Trophoblast cell (in vitro differentiated cells and primary cell): ENCODE measurements around the gene ZC3H6. TPM values are rescaled to one million over a fixed set of nuclear protein-coding genes. Genes with fewer than 3 reads are reported as not detected.

Experiments used
- DNase-seq, 2 donors: peaks; one replicate each; pipeline ENCODE4 v3.0.0-alpha.2; 2016
- H2AFZ ChIP-seq: 2 replicates; pipeline ENCODE4 v1.6.1; 2013; ENCODE audit warnings: low read length, moderate library complexity, mild to moderate bottlenecking; ENCODE audit not compliant: insufficient read depth, poor library complexity
- H2AK5ac ChIP-seq: 2 replicates; pipeline ENCODE4 v1.6.1; 2013; ENCODE audit warnings: mild to moderate bottlenecking, low read length
- H2BK120ac ChIP-seq: 2 replicates; pipeline ENCODE4 v1.6.1; 2013; ENCODE audit warnings: low read length, mild to moderate bottlenecking, moderate library complexity; ENCODE audit not compliant: insufficient read depth, poor library complexity
- H2BK12ac ChIP-seq: 2 replicates; pipeline ENCODE4 v1.6.1; 2013; ENCODE audit warnings: mild to moderate bottlenecking, low read length, moderate library complexity
- H2BK5ac ChIP-seq: 2 replicates; pipeline ENCODE4 v1.6.1; 2013; ENCODE audit warnings: low read length, low read depth, moderate library complexity, mild to moderate bottlenecking; ENCODE audit not compliant: poor library complexity
- H3K14ac ChIP-seq: 2 replicates; pipeline ENCODE4 v1.6.1; 2013; ENCODE audit warnings: mild to moderate bottlenecking, low read length
- H3K18ac ChIP-seq: 2 replicates; pipeline ENCODE4 v1.6.1; 2013; ENCODE audit warnings: mild to moderate bottlenecking, low read length
- H3K23ac ChIP-seq: 2 replicates; pipeline ENCODE4 v1.6.1; 2013; ENCODE audit warnings: low read length
- H3K27ac ChIP-seq: 2 replicates; pipeline ENCODE4 v1.5.1; 2013; ENCODE audit warnings: low read depth, mild to moderate bottlenecking, inconsistent platforms, low read length, moderate library complexity
- H3K27me3 ChIP-seq: 2 replicates; pipeline ENCODE4 v1.6.1; 2013; ENCODE audit warnings: inconsistent platforms, mild to moderate bottlenecking, low read length, moderate library complexity; ENCODE audit not compliant: insufficient read depth
- H3K36me3 ChIP-seq, 2 experiments: 1 replicate in 1 of 2; 2 replicates in 1 of 2; pipeline ENCODE4 v1.6.1; 2013; ENCODE audit warnings: low read length in 2 of 2, mild to moderate bottlenecking in 2 of 2, moderate library complexity in 1 of 2; ENCODE audit not compliant: insufficient read depth in 2 of 2, control insufficient read depth in 1 of 2
- H3K4ac ChIP-seq: 2 replicates; pipeline ENCODE4 v1.6.1; 2013; ENCODE audit warnings: low read depth, mild to moderate bottlenecking, low read length, moderate library complexity
- H3K4me1 ChIP-seq, 2 experiments: 1 replicate in 1 of 2; 2 replicates in 1 of 2; pipeline ENCODE4 v1.6.1; 2013; ENCODE audit warnings: low read length in 2 of 2, mild to moderate bottlenecking in 2 of 2, moderate library complexity in 1 of 2; ENCODE audit not compliant: insufficient read depth in 2 of 2, control insufficient read depth in 1 of 2
- H3K4me2 ChIP-seq: 2 replicates; pipeline ENCODE4 v1.6.1; 2013; ENCODE audit warnings: inconsistent platforms, mild to moderate bottlenecking, low read length, moderate library complexity
- H3K4me3 ChIP-seq: 2 replicates; pipeline ENCODE4 v1.5.1; 2013; ENCODE audit warnings: mild to moderate bottlenecking, low read depth, low read length, inconsistent platforms
- H3K79me1 ChIP-seq: one replicate; pipeline ENCODE4 v1.6.1; 2013; ENCODE audit warnings: low read length
- H3K79me2 ChIP-seq: 2 replicates; pipeline ENCODE4 v1.6.1; 2013; ENCODE audit warnings: low read length, mild to moderate bottlenecking; ENCODE audit not compliant: control insufficient read depth, insufficient read depth, poor library complexity
- H3K9ac ChIP-seq: 2 replicates; pipeline ENCODE4 v1.6.1; 2013; ENCODE audit warnings: mild to moderate bottlenecking, low read length
- H3K9me3 ChIP-seq: 2 replicates; pipeline ENCODE4 v1.6.1; 2013; ENCODE audit warnings: low read depth, mild to moderate bottlenecking, control low read depth, inconsistent platforms, low read length; ENCODE audit not compliant: insufficient read depth
- H4K12ac ChIP-seq: 2 replicates; pipeline ENCODE4 v1.6.1; 2013; ENCODE audit warnings: low read depth, mild to moderate bottlenecking, low read length, moderate library complexity
- H4K8ac ChIP-seq: 2 replicates; pipeline ENCODE4 v1.6.1; 2013; ENCODE audit warnings: low read depth, mild to moderate bottlenecking, low read length, moderate library complexity
- H4K91ac ChIP-seq: one replicate; pipeline ENCODE4 v1.6.1; 2013; ENCODE audit warnings: low read depth, mild to moderate bottlenecking, low read length, moderate library complexity
- WGBS: extraction: QIAGEN DNeasy Blood & Tissue Kit; methylation state at CpG from one replicate; pipeline ENCODE4 v1.1.7; 2013; ENCODE audit warnings: missing lambda C conversion rate; ENCODE audit not compliant: insufficient read length, insufficient coverage; ENCODE audit errors: extremely low coverage; 5-methylcytosine and 5-hydroxymethylcytosine counted together
- polyA plus RNA-seq: library from polyadenylated mRNA; stranded (reverse); fragments of 200-250 nt; gene quantifications from 2 replicates; pipeline ENCODE4 v1.2.3, GENCODE V29; 2013

Gene ZC3H6, protein sequence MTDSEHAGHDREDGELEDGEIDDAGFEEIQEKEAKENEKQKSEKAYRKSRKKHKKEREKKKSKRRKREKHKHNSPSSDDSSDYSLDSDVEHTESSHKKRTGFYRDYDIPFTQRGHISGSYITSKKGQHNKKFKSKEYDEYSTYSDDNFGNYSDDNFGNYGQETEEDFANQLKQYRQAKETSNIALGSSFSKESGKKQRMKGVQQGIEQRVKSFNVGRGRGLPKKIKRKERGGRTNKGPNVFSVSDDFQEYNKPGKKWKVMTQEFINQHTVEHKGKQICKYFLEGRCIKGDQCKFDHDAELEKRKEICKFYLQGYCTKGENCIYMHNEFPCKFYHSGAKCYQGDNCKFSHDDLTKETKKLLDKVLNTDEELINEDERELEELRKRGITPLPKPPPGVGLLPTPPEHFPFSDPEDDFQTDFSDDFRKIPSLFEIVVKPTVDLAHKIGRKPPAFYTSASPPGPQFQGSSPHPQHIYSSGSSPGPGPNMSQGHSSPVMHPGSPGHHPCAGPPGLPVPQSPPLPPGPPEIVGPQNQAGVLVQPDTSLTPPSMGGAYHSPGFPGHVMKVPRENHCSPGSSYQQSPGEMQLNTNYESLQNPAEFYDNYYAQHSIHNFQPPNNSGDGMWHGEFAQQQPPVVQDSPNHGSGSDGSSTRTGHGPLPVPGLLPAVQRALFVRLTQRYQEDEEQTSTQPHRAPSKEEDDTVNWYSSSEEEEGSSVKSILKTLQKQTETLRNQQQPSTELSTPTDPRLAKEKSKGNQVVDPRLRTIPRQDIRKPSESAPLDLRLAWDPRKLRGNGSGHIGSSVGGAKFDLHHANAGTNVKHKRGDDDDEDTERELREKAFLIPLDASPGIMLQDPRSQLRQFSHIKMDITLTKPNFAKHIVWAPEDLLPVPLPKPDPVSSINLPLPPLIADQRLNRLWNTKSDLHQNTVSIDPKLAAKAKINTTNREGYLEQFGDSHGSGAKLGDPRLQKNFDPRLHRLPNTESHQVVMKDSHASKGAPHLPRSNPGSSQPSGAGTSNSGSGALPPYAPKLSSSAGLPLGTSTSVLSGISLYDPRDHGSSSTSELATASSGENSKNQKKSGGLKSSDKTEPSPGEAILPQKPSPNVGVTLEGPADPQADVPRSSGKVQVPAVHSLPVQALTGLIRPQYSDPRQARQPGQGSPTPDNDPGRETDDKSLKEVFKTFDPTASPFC
- polyA plus RNA-seq, result 4.4 and 5.2 TPM in 2 replicates

GRCh38 chr2:112275311-112275886, at the start of gene ZC3H6:
ZC3H6 (plus strand) TSS chr2:112275597; CDS start chr2:112275995, 398 bp downstream.
- WGBS, result no CpG with 5 or more reads among the region's 60 CpGs
- peak within 1 kb of the TSS; percentile 99 for H4K12ac ChIP-seq
- H3K79me1 ChIP-seq, result peaks cover 8% of the 10 kb centered on the region
- H3K18ac ChIP-seq, result peak within 1 kb of the TSS; percentile 99
- H4K91ac ChIP-seq, result peak within 1 kb of the TSS; percentile 100
- H3K79me2 ChIP-seq, result peaks cover 4% of the 10 kb centered on the region
- no peak within 1 kb of the TSS for H3K23ac ChIP-seq
- H2BK12ac ChIP-seq, result no peak within 1 kb of the TSS
- peak within 1 kb of the TSS; percentile 100 for H3K14ac ChIP-seq
- no peaks in the 10 kb centered on the region for H3K9me3 ChIP-seq
- DNase-seq, result peak; percentile 97 to 100
- no peaks in the 10 kb centered on the region for H3K36me3 ChIP-seq
- H2AK5ac ChIP-seq, result peak within 1 kb of the TSS; percentile 85
- peak within 1 kb of the TSS; percentile 98 for H3K4ac ChIP-seq
- peak within 1 kb of the TSS; percentile 100 for H3K27ac ChIP-seq
- H3K9ac ChIP-seq, result peak within 1 kb of the TSS; percentile 100
- H3K27me3 ChIP-seq, result no peaks in the 10 kb centered on the region
- peak within 1 kb of the TSS; percentile 94 for H3K4me3 ChIP-seq
- H4K8ac ChIP-seq, result peak within 1 kb of the TSS; percentile 100
- H3K4me1 ChIP-seq, result no peaks in the 10 kb centered on the region
- H3K4me2 ChIP-seq, result peak within 1 kb of the TSS; percentile 89
- peak within 1 kb of the TSS; percentile 99 for H2BK5ac ChIP-seq
- H2AFZ ChIP-seq, result peak within 1 kb of the TSS; percentile 99
- peak within 1 kb of the TSS; percentile 99 for H2BK120ac ChIP-seq

DNA sequence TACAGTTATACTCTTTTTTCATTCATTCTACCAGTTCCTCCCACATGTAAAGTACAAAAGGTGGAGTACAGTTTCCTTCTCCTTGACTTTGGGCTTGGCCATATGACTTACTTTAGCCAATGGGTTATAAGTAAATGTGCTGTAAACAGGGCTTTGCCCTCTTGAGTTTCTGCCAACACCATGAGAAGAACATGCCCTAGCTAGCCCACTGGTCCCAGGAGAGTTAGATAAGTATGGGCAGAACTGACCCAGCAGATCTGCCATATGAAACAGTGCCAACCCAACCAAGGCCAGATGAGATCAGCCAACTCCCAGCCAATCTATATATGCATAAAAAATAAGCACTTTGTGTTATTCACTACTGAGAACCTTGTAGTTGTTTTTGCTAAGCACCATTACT, 46.0 kb upstream of the ZC3H6 start:
- no peaks in the 10 kb centered on the region for H3K27me3 ChIP-seq
- no peak for DNase-seq
- no peak overlapping the region for H3K18ac ChIP-seq
- no peak overlapping the region for H3K23ac ChIP-seq
- H3K4me3 ChIP-seq, result no peak overlapping the region
- no peaks in the 10 kb centered on the region for H3K4me1 ChIP-seq
- no peak overlapping the region for H4K12ac ChIP-seq
- H2BK120ac ChIP-seq, result no peak overlapping the region
- H2AK5ac ChIP-seq, result no peak overlapping the region
- H4K91ac ChIP-seq, result no peak overlapping the region
- H3K79me2 ChIP-seq, result no peaks in the 10 kb centered on the region
- H4K8ac ChIP-seq, result no peak overlapping the region
- H3K4me2 ChIP-seq, result no peak overlapping the region
- no peaks in the 10 kb centered on the region for H3K79me1 ChIP-seq
- no peak overlapping the region for H2BK12ac ChIP-seq
- H3K9me3 ChIP-seq, result no peaks in the 10 kb centered on the region
- H3K4ac ChIP-seq, result no peak overlapping the region
- no peak overlapping the region for H3K9ac ChIP-seq
- no peak overlapping the region for H3K27ac ChIP-seq
- no peak overlapping the region for H2BK5ac ChIP-seq
- H3K36me3 ChIP-seq, result no peaks in the 10 kb centered on the region
- H2AFZ ChIP-seq, result no peak overlapping the region
- no peak overlapping the region for H3K14ac ChIP-seq

GRCh38 chr2:112230371-112230770, 45.0 kb upstream of the ZC3H6 start:
- H2BK5ac ChIP-seq, result no peak overlapping the region
- no peaks in the 10 kb centered on the region for H3K9me3 ChIP-seq
- DNase-seq, result no peak
- no peaks in the 10 kb centered on the region for H3K4me1 ChIP-seq
- no peak overlapping the region for H3K4ac ChIP-seq
- H2AK5ac ChIP-seq, result no peak overlapping the region
- no peak overlapping the region for H2BK120ac ChIP-seq
- no peak overlapping the region for H3K18ac ChIP-seq
- no peak overlapping the region for H4K91ac ChIP-seq
- H4K8ac ChIP-seq, result no peak overlapping the region
- no peaks in the 10 kb centered on the region for H3K36me3 ChIP-seq
- H3K27me3 ChIP-seq, result no peaks in the 10 kb centered on the region
- WGBS, result no CpG with 5 or more reads among the region's 3 CpGs
- no peak overlapping the region for H2AFZ ChIP-seq
- H3K79me2 ChIP-seq, result no peaks in the 10 kb centered on the region
- H3K14ac ChIP-seq, result no peak overlapping the region
- no peak overlapping the region for H4K12ac ChIP-seq
- no peak overlapping the region for H3K4me2 ChIP-seq
- no peak overlapping the region for H3K9ac ChIP-seq
- H3K4me3 ChIP-seq, result no peak overlapping the region
- H3K27ac ChIP-seq, result no peak overlapping the region
- no peaks in the 10 kb centered on the region for H3K79me1 ChIP-seq
- no peak overlapping the region for H3K23ac ChIP-seq
- no peak overlapping the region for H2BK12ac ChIP-seq

DNA sequence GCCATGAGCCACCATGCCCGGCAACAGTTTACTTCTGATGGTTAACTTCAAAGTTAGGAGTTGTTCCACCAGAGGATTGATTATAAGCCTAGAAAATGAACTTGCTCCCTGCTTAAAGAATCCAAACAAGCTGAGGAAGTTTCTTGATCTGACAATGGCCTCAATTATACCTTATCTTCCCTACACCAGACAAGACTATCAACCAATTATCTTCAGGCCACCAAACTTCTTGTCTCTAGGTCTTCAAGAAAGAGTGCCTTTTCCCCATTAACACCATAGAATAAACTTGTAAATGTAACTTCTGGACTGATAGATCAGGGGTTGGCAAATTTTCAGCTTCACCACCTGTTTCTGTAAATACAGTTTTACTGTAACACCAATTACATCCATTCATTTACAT, 35.5 kb upstream of the ZC3H6 start:
- Histone ChIP-seq H3K4me3 (no peak overlapping the region), H3K9ac (no peak overlapping the region), H2AK5ac (no peak overlapping the region), H3K14ac (no peak overlapping the region), H3K18ac (no peak overlapping the region), H3K79me1 (no peaks in the 10 kb centered on the region), H2BK12ac (no peak overlapping the region), H2BK120ac (no peak overlapping the region), H3K79me2 (no peaks in the 10 kb centered on the region), H4K12ac (no peak overlapping the region), H3K27ac (no peak overlapping the region), H3K4ac (no peak overlapping the region), H4K8ac (no peak overlapping the region), H3K4me1 (no peaks in the 10 kb centered on the region), H4K91ac (no peak overlapping the region), H3K9me3 (no peaks in the 10 kb centered on the region), H3K27me3 (no peaks in the 10 kb centered on the region), H2AFZ (no peak overlapping the region), H3K23ac (no peak overlapping the region), H3K4me2 (no peak overlapping the region), H3K36me3 (peaks cover 0 to 2% of the 10 kb centered on the region in 2 experiments), H2BK5ac (no peak overlapping the region)
- no CpG with 5 or more reads among the region's 1 CpG for WGBS
- DNase-seq, result no peak
